HL-60 (cell line): ENCODE data around the gene CDH15.

Experiments
- POLR2AphosphoS5 ChIP-seq: IDR thresholded peaks from 2 replicates; pipeline ENCODE4 v1.6.1; 2012; ENCODE audit warnings: low read depth
- TF ChIP-seq, protein P1 (sequence below): IDR thresholded peaks from one replicate; pipeline ENCODE4 v1.5.1; 2011; ENCODE audit warnings: low read length, control low read depth, inconsistent platforms; ENCODE audit not compliant: insufficient read depth
- TF ChIP-seq, protein P2 (sequence below): IDR thresholded peaks from 2 replicates; pipeline ENCODE4 v1.6.1; 2012; ENCODE audit warnings: low read depth; ENCODE audit not compliant: insufficient replicate concordance

DNA sequence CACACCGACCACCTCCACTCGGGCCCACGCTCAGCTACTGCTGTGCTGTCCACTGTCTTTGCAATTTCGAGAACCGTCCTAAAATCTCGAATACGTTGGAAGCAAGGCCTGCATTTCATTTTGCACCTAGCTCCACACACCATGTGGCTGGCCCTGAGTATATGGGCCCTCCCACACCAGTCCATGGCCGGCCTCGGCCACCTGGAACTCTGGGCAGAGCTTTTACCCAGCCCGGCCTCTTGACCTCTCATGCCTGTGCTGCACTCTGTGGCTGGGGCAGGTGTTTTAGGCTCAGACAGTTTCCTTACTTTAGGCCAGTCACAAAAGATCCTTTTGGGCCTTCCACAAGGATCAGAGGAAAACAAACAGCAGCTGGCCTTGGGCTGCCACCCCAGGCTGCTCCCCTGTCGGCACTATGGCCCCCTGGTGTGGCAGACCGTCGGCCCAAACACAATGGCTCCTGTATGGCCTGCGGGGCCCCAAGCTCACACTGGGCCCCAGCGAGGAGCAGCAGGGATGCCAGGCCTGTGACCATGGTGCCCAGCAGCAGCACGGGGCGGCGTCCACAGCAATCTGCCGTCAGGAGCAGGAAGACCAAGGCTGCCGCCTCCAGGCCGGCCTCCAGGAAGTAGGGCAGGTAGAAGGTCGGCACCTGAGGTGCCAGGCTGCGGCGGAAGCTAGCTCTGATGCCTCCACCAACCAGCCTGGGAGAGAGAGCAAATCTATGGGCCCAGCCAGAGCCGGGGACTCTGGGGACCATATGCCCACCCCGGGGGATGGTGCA lies 26.3 kb downstream of the CDH15 start:
- TF ChIP-seq, protein P1, sequence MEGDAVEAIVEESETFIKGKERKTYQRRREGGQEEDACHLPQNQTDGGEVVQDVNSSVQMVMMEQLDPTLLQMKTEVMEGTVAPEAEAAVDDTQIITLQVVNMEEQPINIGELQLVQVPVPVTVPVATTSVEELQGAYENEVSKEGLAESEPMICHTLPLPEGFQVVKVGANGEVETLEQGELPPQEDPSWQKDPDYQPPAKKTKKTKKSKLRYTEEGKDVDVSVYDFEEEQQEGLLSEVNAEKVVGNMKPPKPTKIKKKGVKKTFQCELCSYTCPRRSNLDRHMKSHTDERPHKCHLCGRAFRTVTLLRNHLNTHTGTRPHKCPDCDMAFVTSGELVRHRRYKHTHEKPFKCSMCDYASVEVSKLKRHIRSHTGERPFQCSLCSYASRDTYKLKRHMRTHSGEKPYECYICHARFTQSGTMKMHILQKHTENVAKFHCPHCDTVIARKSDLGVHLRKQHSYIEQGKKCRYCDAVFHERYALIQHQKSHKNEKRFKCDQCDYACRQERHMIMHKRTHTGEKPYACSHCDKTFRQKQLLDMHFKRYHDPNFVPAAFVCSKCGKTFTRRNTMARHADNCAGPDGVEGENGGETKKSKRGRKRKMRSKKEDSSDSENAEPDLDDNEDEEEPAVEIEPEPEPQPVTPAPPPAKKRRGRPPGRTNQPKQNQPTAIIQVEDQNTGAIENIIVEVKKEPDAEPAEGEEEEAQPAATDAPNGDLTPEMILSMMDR = no peak
- no peak for TF ChIP-seq POLR2AphosphoS5
- TF ChIP-seq, protein P2, sequence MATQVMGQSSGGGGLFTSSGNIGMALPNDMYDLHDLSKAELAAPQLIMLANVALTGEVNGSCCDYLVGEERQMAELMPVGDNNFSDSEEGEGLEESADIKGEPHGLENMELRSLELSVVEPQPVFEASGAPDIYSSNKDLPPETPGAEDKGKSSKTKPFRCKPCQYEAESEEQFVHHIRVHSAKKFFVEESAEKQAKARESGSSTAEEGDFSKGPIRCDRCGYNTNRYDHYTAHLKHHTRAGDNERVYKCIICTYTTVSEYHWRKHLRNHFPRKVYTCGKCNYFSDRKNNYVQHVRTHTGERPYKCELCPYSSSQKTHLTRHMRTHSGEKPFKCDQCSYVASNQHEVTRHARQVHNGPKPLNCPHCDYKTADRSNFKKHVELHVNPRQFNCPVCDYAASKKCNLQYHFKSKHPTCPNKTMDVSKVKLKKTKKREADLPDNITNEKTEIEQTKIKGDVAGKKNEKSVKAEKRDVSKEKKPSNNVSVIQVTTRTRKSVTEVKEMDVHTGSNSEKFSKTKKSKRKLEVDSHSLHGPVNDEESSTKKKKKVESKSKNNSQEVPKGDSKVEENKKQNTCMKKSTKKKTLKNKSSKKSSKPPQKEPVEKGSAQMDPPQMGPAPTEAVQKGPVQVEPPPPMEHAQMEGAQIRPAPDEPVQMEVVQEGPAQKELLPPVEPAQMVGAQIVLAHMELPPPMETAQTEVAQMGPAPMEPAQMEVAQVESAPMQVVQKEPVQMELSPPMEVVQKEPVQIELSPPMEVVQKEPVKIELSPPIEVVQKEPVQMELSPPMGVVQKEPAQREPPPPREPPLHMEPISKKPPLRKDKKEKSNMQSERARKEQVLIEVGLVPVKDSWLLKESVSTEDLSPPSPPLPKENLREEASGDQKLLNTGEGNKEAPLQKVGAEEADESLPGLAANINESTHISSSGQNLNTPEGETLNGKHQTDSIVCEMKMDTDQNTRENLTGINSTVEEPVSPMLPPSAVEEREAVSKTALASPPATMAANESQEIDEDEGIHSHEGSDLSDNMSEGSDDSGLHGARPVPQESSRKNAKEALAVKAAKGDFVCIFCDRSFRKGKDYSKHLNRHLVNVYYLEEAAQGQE = no peak
